Activated CD8-positive, alpha-beta memory T cell treated with anti-CD3 and anti-CD28 coated beads for 48 hours (primary cell): ENCODE data around the gene PPIAL4G.
"Not testable (repeated sequence)": the region's sequence is repeated elsewhere in the genome, so short reads cannot be mapped to it uniquely, and the experiment has no call there.

Source experiments
- DNase-seq, 3 experiments: peaks; one replicate each; pipeline ENCODE4 v3.0.0-alpha.2; 2020; ENCODE audit warnings: low read depth in 2 of 3, low spot score in 2 of 3

Gene PPIAL4G

GRCh38 chr1:148483029-148483428 is at the start of gene PPIAL4G:
Gene PPIAL4G (minus strand): TSS chr1:148483302. CDS start chr1:148483252, 50 bp downstream.
- not testable (repeated sequence) for DNase-seq

- not testable (repeated sequence) for DNase-seq
Measured at GRCh38 chr1:148532158-148532557, 49.1 kb upstream of the PPIAL4G start.

GRCh38 chr1:148529101-148529567 is 46.0 kb upstream of the PPIAL4G start:
- peak; percentile 46 to 52 (median 48) for DNase-seq

GRCh38 chr1:148528591-148528990 is 45.5 kb upstream of the PPIAL4G start:
- DNase-seq = not testable (repeated sequence)

GRCh38 chr1:148526587-148526986 is 43.5 kb upstream of the PPIAL4G start:
- not testable (repeated sequence) for DNase-seq

GRCh38 chr1:148523205-148524144 is 40.4 kb upstream of the PPIAL4G start:
- not testable (repeated sequence) for DNase-seq

- peak; percentile 81 to 91 (median 86) for DNase-seq
Measured at GRCh38 chr1:148522561-148523204, 39.6 kb upstream of the PPIAL4G start.

GRCh38 chr1:148522072-148522471 is 39.0 kb upstream of the PPIAL4G start:
- peak in 2 of 3 experiments; percentile 53 to 61 for DNase-seq

GRCh38 chr1:148514310-148514709 is 31.2 kb upstream of the PPIAL4G start:
- not testable (repeated sequence) for DNase-seq

GRCh38 chr1:148512571-148513184 is 29.6 kb upstream of the PPIAL4G start:
- DNase-seq = not testable (repeated sequence)

GRCh38 chr1:148493933-148494332 is 10.8 kb upstream of the PPIAL4G start:
- not testable (repeated sequence) for DNase-seq

- DNase-seq = peak in 1 of 3 experiments; percentile 0
Measured at GRCh38 chr1:148481134-148481533, 2.0 kb downstream of the PPIAL4G start.

GRCh38 chr1:148459694-148460093 is 23.4 kb downstream of the PPIAL4G start:
- DNase-seq = not testable (repeated sequence)

GRCh38 chr1:148458901-148459581 is 24.1 kb downstream of the PPIAL4G start:
- DNase-seq = peak; percentile 12 to 26 (median 20)

GRCh38 chr1:148458398-148458797 is 24.7 kb downstream of the PPIAL4G start:
- not testable (repeated sequence) for DNase-seq

- DNase-seq = not testable (repeated sequence)
Measured at GRCh38 chr1:148452845-148453244, 30.3 kb downstream of the PPIAL4G start.

GRCh38 chr1:148439654-148440325 is 43.3 kb downstream of the PPIAL4G start:
- DNase-seq = not testable (repeated sequence)

GRCh38 chr1:148435406-148435805 is 47.7 kb downstream of the PPIAL4G start:
- DNase-seq = no peak

- DNase-seq = no peak
Measured at GRCh38 chr1:148434832-148435231, 48.3 kb downstream of the PPIAL4G start.

GRCh38 chr1:148432916-148433317 is 50.2 kb downstream of the PPIAL4G start:
- not testable (repeated sequence) for DNase-seq
